Activated CD8-positive, alpha-beta T cell treated with anti-CD3 and anti-CD28 coated beads, Interleukin-2, amount 10 ng/mL, durations not matched to agents 7 days and 5 days (primary cell): Measurements from ENCODE around the gene KCNQ4. TPM values are rescaled to one million over a fixed set of nuclear protein-coding genes. Genes with fewer than 3 reads are reported as not detected.

ENCODE experiments used
- ATAC-seq: fragments of 150-1000 bp; cut with Tn5 transposase; one replicate; pipeline ENCODE4 v1.10.0; 2021; ENCODE audit warnings: moderate library complexity
- CTCF ChIA-PET: fragments of 350-600 bp; sonication (Branson Sonifier 250); formaldehyde crosslinking; loops from one replicate; lab custom pipeline; 2021; ENCODE audit warnings: antibody characterized with exemption; lab: Charles Lee
- POLR2A ChIA-PET: fragments of 350-600 bp; sonication (Branson Sonifier 250); formaldehyde crosslinking; loops from one replicate; lab custom pipeline; 2021; ENCODE audit warnings: antibody characterized with exemption; lab: Charles Lee
- DNase-seq: peaks from one replicate; pipeline ENCODE4 v3.0.0-alpha.2; 2020
- H3K27ac Mint-ChIP-seq: one replicate; pipeline ENCODE4 v1.8.0; 2021; ENCODE audit warnings: mild to moderate bottlenecking, mixed read lengths
- H3K27me3 Mint-ChIP-seq: one replicate; pipeline ENCODE4 v1.8.0; 2021; ENCODE audit warnings: low read depth, mixed read lengths
- H3K36me3 Mint-ChIP-seq: one replicate; pipeline ENCODE4 v1.8.0; 2021; ENCODE audit warnings: low read depth, mixed read lengths
- H3K4me1 Mint-ChIP-seq: one replicate; pipeline ENCODE4 v1.8.0; 2021; ENCODE audit warnings: low read depth, mixed read lengths
- H3K4me3 Mint-ChIP-seq: one replicate; pipeline ENCODE4 v1.8.0; 2021; ENCODE audit warnings: mild to moderate bottlenecking, mixed read lengths
- H3K9me3 Mint-ChIP-seq: one replicate; pipeline ENCODE4 v1.8.0; 2022; ENCODE audit warnings: mixed read lengths; ENCODE audit not compliant: insufficient read depth
- total RNA-seq, 2 experiments: library from RNA; stranded (reverse); gene quantifications; one replicate each; pipeline ENCODE4 v1.2.3, GENCODE V29; 2021

KCNQ4 gene
- under 1 TPM; 0.73 to 0.87 TPM for total RNA-seq

DNA sequence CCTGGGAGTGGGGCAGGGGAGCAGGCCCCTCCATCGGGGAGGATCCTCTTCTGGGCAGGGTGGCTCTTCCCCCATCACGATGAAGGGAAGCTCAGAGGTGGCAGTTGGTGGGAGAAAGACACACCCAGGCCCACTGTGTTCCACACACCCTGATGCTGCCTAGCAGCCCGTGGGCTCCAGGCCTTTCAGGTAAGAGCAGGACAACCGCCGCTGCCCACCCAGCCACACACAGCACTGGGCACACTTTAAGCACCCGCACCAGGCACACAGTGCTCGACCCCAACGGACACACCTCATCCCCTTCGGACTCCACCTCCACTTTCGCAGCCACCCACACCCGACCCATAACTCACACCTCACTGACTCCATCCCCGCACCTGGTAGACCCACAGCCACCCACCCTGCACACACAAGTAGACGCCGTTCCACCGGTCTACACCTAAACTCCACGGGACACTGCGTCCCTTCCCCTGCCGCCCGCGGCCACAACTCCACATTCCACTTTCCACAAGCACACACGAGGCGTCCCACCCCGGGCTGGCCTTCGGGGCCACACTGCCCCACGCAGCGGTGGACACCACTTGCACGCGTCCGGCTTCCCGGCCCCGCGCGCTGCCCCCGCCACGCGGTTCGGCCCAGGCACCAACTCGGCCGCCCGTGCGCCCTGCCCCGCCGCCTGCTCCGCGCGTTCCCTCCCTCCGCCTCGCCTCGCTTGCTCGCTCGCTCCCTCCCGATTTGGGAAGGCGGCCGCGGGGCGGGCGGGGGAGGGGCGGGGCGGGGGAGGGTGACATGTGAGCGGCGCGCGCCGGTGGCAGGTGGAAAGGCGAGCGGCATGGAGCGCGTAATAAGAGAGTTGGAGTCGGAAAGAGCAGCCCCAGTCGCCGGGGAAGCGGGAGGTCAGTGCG lies at the start of gene KCNQ4:
Gene KCNQ4, plus strand, starts transcription at position 787 of the 905 bp plus-strand sequence. CDS start 307 bp downstream, outside the sequence.
- DNase-seq (no peak), ATAC-seq (peak; percentile 28)
- H3K4me1 Mint-ChIP-seq = peaks cover 33% of the 10 kb centered on the region
- POLR2A ChIA-PET = interaction anchor here (1.2 kb wide), 1 partner anchor 12 kb away, joined by 5 read pairs; no protein-coding TSS in a partner anchor
- peaks cover 27% of the 10 kb centered on the region for H3K27me3 Mint-ChIP-seq
- H3K27ac Mint-ChIP-seq = no peak within 1 kb of the TSS
- H3K4me3 Mint-ChIP-seq = peak within 1 kb of the TSS; percentile 41
- H3K9me3 Mint-ChIP-seq = no peaks in the 10 kb centered on the region
- CTCF ChIA-PET = interaction anchor here (1.1 to 2.1 kb wide), 3 partner anchors 9 to 67 kb away, joined by 3 to 7 read pairs (median 4); no protein-coding TSS in a partner anchor
- peaks cover 3% of the 10 kb centered on the region for H3K36me3 Mint-ChIP-seq

GRCh38 chr1:40734882-40735628 lies 48.5 kb upstream of the KCNQ4 start:
- DNase-seq (no peak), ATAC-seq (no peak)
- Mint-ChIP-seq H3K4me3 (no peak overlapping the region), H3K4me1 (peaks cover 15% of the 10 kb centered on the region), H3K36me3 (peaks cover 38% of the 10 kb centered on the region), H3K27me3 (no peaks in the 10 kb centered on the region), H3K27ac (no peak overlapping the region), H3K9me3 (no peaks in the 10 kb centered on the region)
- CTCF ChIA-PET = interaction anchor here (0.7 to 1.5 kb wide), 2 partner anchors 39 to 44 kb away, joined by 3 to 5 read pairs; partner anchors contain the start of gene NFYC
- POLR2A ChIA-PET = no interaction called here

DNA sequence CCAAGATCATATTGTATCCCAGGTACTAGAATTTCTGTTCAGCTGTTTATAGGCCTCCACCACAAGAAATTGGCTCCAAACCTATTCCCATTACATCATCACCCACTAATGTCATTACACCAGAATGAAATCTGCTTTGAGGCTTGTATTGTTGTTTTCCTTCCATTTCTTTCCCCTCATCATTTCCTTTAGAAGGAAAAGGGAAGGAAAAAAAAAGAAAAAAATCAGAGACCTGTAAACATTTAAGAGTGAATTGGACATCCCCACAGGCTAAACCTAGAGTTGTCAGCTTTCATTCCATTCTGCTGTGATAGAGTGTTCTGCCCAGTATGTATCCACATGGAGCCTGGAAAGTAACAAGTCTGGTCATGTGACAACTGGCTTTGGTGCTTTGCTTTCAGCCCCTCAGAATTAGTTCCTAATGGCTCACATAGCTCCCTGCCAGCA lies 47.5 kb upstream of the KCNQ4 start:
- ChIA-PET CTCF (interaction anchor here (1.5 kb wide), 1 partner anchor 45 kb away, joined by 5 read pairs; the partner anchor contains the start of gene NFYC), POLR2A (no interaction called here)
- no peaks in the 10 kb centered on the region for H3K9me3 Mint-ChIP-seq
- no peak for ATAC-seq
- H3K4me1 Mint-ChIP-seq = peaks cover 14% of the 10 kb centered on the region
- H3K27ac Mint-ChIP-seq = no peak overlapping the region
- H3K4me3 Mint-ChIP-seq = no peak overlapping the region
- H3K36me3 Mint-ChIP-seq = peaks cover 38% of the 10 kb centered on the region
- DNase-seq = no peak
- no peaks in the 10 kb centered on the region for H3K27me3 Mint-ChIP-seq

- Mint-ChIP-seq H3K4me1 (peaks cover 22% of the 10 kb centered on the region), H3K27me3 (no peaks in the 10 kb centered on the region), H3K27ac (no peak overlapping the region), H3K9me3 (no peaks in the 10 kb centered on the region), H3K36me3 (peaks cover 52% of the 10 kb centered on the region), H3K4me3 (no peak overlapping the region)
- ATAC-seq (no peak), DNase-seq (no peak)
- POLR2A ChIA-PET = interaction anchor here (2.1 kb wide), 1 partner anchor 47 kb away, joined by 5 read pairs; the partner anchor contains the start of gene NFYC
- CTCF ChIA-PET = interaction anchor here (1.1 kb wide), 1 partner anchor 36 kb away, joined by 4 read pairs; no protein-coding TSS in a partner anchor
These were observed 44.8 kb upstream of the KCNQ4 start for GRCh38 chr1:40738831-40739230.

- Mint-ChIP-seq H3K36me3 (peaks cover 57% of the 10 kb centered on the region), H3K27ac (peak overlapping the region; percentile 5), H3K9me3 (no peaks in the 10 kb centered on the region), H3K4me1 (peaks cover 22% of the 10 kb centered on the region), H3K27me3 (no peaks in the 10 kb centered on the region), H3K4me3 (no peak overlapping the region)
- ChIA-PET CTCF (interaction anchor here (0.7 to 1.5 kb wide), 3 partner anchors 21 to 110 kb away, joined by 3 to 7 read pairs (median 4); no protein-coding TSS in a partner anchor), POLR2A (interaction anchor here (2.1 kb wide), 1 partner anchor 48 kb away, joined by 5 read pairs; the partner anchor contains the start of gene NFYC)
- no peak for ATAC-seq
- DNase-seq = no peak
These were observed 44.1 kb upstream of the KCNQ4 start for GRCh38 chr1:40739455-40740008.

GRCh38 chr1:40740039-40740996 lies 43.3 kb upstream of the KCNQ4 start:
- H3K36me3 Mint-ChIP-seq = peaks cover 62% of the 10 kb centered on the region
- no peak for DNase-seq
- no peaks in the 10 kb centered on the region for H3K9me3 Mint-ChIP-seq
- ChIA-PET CTCF (interaction anchor here (0.7 to 1.7 kb wide), 3 partner anchors 22 to 110 kb away, joined by 3 to 7 read pairs (median 5); no protein-coding TSS in a partner anchor), POLR2A (interaction anchor here (2.1 kb wide), 1 partner anchor 49 kb away, joined by 5 read pairs; the partner anchor contains the start of gene NFYC)
- H3K27ac Mint-ChIP-seq = peak overlapping the region; percentile 7
- ATAC-seq = no peak
- no peaks in the 10 kb centered on the region for H3K27me3 Mint-ChIP-seq
- no peak overlapping the region for H3K4me3 Mint-ChIP-seq
- peaks cover 19% of the 10 kb centered on the region for H3K4me1 Mint-ChIP-seq

- Mint-ChIP-seq H3K9me3 (no peaks in the 10 kb centered on the region), H3K4me1 (peaks cover 19% of the 10 kb centered on the region), H3K27me3 (no peaks in the 10 kb centered on the region), H3K27ac (peak overlapping the region; percentile 7), H3K4me3 (no peak overlapping the region), H3K36me3 (peaks cover 68% of the 10 kb centered on the region)
- ChIA-PET CTCF (interaction anchor here (1.7 kb wide), 1 partner anchor 33 kb away, joined by 5 read pairs; no protein-coding TSS in a partner anchor), POLR2A (no interaction called here)
- DNase-seq = no peak
- ATAC-seq = no peak
These were observed 42.4 kb upstream of the KCNQ4 start for GRCh38 chr1:40740997-40741736.

GRCh38 chr1:40742363-40743061 lies 41.1 kb upstream of the KCNQ4 start:
- peak overlapping the region; percentile 60 for H3K27ac Mint-ChIP-seq
- peaks cover 80% of the 10 kb centered on the region for H3K36me3 Mint-ChIP-seq
- no peaks in the 10 kb centered on the region for H3K27me3 Mint-ChIP-seq
- H3K4me3 Mint-ChIP-seq = no peak overlapping the region
- CTCF ChIA-PET = no interaction called here
- no peaks in the 10 kb centered on the region for H3K9me3 Mint-ChIP-seq
- POLR2A ChIA-PET = interaction anchor here (3.1 kb wide), 1 partner anchor 51 kb away, joined by 9 read pairs; the partner anchor contains the start of gene NFYC
- DNase-seq (no peak), ATAC-seq (no peak)
- H3K4me1 Mint-ChIP-seq = peaks cover 19% of the 10 kb centered on the region

DNA sequence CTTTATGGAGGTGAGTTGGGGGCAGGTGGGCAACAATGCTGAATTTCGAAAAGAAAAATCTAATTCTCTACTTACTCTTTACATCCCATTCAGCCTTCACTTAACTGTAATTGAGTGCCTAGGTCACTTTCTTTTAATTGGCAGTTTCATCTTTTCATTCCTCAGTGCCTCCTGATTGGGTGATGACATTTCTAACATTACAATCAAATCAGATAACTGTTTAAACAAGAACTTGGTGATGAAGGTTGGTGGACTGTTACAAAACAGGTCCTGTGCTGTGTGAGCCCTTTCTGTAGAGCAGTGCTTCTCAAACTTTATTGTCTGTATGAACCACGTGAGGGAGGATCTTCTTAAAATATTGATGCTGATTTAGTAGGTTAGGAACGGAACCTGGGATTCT lies 40.1 kb upstream of the KCNQ4 start:
- DNase-seq (no peak), ATAC-seq (no peak)
- H3K4me1 Mint-ChIP-seq = peaks cover 19% of the 10 kb centered on the region
- no peak overlapping the region for H3K4me3 Mint-ChIP-seq
- ChIA-PET POLR2A (interaction anchor here (3.1 kb wide), 1 partner anchor 52 kb away, joined by 9 read pairs; the partner anchor contains the start of gene NFYC), CTCF (no interaction called here)
- H3K9me3 Mint-ChIP-seq = no peaks in the 10 kb centered on the region
- H3K27me3 Mint-ChIP-seq = no peaks in the 10 kb centered on the region
- H3K36me3 Mint-ChIP-seq = peaks cover 85% of the 10 kb centered on the region
- H3K27ac Mint-ChIP-seq = no peak overlapping the region
